COLO668 (cell line): Measurements from ENCODE around the gene ANK3.
A peak's percentile ranks its signal among the peaks of the same experiment; 100 is the strongest.
"Not testable (repeated sequence)": the region's sequence is repeated elsewhere in the genome, so short reads cannot be mapped to it uniquely, and the experiment has no call there.

Experiments
- DNase-seq: peaks from one replicate; lab custom pipeline; 2025; ENCODE audit not compliant: unreplicated experiment; lab: John Stamatoyannopoulos, UW

ANK3 gene

DNA sequence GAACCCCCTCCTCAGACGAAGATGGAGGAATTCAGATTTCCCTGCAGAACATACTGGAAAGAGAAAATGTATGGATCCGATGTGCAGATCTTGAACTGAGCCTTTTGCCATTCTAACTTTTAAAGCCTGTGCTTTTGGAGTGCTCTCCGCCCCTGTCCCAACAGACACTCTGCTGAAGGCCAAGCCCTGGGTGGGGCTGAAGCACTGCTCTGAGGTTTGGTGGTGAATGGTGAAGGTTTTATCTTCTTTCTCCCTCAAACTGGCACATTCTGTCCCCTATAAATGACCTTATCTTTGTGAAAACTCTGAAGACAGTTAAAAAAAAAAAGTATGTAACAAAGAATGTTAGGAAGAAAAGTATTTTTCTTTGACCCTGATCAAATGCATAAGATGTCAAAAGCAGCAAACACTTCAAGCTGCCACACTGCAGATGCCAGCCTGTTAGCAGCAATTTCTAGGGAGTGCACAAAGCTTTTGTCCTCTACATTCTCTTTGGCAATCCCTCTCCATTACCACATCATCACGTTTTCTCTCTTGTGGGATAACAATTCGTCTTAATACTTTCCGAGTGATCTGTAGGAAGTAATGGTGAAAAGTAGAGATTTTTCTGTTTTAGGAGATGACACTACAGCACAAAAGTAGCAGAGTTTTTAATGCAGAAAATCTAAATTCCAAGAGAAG is 346.0 kb downstream of the ANK3 start:
- DNase-seq = no peak

DNA sequence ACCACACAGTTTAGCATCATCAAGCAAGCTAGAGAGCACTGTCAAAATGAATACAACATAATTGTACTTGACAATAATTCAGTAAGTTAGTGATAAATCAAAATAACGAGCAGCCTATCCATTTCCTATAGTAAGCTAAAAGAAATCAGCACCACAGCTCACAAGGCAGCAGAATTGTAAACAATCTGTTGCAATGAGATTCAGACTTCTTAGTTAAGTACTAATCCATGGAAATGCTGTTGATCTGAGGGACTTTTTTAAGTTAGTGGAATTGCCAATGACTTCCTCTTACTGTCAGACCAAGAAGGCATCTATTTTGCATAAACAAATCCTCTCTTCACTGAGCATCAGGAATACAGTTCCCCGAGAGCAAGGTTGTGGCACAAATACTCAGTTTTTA is 346.8 kb downstream of the ANK3 start:
- no peak for DNase-seq

DNA sequence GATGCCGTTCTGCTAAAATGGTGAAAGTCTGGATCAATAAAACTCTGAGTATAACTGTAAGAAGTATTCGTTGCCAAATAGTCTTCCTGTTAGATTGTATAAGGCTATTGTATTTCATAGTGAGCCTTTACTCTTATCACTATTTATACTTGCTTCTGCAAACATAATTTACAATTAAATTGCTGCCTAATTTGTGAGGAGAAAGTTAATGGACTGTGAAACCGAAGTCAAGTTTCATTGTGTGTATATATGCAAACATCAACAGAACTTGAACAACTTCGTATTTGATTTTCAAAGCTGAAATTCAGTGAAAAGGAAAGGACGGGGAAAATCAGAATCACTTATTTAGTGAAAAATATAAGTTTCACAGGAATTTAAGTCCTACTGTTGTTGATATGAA is 347.4 kb downstream of the ANK3 start:
- no peak for DNase-seq

DNA sequence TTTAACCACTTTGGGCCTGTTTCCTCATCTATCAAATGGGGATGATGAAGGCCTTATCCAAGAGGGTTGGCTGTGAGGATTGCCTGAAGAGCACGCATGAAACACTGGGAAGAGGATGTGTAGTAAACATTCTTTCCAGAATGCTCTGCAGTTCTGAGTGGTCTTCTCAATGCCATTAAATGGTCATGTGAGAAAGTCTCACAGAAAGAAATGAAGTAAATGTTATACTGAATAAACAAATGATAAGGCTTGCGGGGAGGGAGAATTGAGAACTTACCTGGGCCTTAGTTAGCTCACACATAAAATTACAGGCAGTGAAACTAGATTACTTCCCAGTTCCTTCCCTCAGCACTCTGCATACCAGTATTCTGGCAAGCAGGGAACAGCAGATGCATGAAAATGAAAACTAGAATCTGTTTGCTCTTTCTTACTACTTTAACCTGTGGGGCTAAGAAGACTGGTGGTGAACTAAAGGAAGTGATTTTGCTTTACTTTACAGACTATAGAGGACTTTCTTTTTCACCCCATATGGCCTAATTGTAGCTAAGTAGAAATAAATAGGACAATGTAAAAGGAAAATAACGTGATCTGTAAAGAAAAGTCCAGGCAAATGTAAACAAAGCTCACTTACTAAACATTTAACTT is 348.1 kb downstream of the ANK3 start:
- no peak for DNase-seq

DNA sequence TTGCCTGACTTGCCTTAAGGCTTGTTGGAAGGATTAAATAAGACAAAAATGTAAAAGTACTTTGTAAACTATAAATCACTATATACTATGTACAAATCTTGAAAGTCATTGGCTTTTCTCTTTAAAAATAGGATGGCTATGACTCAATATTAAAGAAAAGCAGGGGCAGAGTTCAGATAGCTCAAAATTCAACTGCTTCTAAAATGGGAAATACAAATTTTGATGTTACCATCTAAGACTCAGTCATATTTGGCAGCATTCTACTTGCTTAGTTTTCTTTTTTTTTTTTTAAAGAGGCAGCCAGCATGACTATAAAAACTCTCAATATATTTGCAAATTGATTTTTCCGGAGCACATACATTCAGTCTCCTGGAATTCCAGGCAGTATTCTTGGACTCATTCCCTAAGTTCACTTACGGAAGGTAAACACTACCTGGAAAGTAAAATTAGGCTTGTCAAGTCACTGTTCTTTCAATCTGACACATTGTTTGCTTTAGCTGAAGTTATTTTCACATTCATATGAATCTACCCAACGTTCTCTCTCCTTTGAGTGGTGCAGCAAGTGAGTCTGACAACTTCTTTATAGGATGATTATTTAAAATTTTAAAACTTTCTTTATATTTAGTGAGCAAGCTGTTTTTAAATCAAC is 349.5 kb downstream of the ANK3 start:
- DNase-seq = no peak

DNA sequence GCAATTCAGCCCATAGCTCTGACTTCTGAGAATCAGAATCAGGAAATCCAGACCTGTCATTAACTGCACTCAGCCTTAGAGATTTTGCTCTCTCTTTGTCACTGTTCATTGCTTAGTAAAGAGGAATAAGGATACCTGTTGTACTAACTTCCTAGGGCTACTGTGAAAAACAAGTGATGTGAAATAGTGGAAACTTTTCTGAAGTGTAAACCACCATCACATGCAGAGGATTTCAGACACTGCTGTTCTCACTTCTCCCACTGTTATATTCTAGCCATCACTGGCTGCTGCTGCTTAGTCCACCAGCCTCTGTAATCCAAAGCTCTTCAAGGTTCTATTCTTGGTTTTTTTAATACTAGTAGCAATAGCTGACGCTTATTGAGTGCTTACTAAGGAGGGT is 353.7 kb downstream of the ANK3 start:
- no peak for DNase-seq

DNA sequence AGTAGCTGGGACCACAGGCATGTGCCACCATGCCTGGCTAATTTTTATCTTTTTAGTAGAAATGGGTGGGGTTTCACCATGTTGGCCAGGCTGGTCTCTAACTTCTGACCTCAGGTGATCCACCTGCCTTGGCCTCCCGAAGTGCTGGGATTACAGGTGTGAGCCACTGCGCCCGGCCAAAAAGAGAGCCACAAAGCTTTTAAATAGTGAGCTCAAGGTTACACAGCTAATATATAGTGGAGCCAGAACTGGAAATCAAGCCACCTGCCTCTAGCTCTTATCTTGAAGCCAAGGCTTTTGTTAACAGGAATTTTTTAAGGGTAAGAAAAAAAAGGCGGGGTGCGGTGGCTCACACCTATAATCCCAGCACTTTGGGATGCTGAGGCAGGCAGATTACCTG is 354.3 kb downstream of the ANK3 start:
- not testable (repeated sequence) for DNase-seq

DNA sequence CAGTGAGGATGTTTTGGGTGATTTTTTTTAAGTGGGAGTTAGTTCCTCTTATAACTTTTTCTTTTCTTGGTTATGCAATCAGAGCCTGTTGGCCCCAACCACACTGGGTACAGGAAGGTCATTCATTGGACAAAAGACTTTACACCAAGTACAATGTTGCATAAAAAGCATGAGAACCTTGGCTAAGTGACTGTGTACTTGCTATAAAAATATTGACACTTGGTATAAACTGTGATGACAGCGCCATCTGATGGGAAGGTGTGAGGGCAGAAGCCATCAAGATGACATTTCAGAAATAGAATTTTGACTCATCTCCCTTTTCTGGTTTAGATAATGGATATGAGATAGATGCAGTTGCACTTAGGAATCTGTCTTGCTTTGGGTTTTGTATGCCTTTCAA is 357.0 kb downstream of the ANK3 start:
- DNase-seq = peak; percentile 39

DNA sequence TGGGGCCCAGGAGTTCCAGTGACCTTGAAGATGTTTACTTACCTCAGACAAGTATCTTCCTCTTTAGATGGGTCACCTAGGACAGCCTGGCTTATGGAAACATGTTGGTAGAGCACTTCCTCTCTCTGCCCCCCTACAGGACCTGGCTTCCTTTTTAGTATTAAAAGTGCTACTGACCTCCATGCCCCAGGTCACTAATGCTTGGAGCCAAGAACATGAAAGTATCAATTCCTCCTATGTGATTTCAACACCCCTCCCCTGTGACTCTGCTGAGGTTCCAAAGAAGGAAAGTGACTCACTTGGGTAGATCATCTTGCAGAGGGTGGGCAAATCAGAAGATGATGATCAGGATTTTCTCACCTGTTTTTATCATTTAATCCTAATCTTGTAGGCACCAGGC is 358.0 kb downstream of the ANK3 start:
- DNase-seq = no peak

DNA sequence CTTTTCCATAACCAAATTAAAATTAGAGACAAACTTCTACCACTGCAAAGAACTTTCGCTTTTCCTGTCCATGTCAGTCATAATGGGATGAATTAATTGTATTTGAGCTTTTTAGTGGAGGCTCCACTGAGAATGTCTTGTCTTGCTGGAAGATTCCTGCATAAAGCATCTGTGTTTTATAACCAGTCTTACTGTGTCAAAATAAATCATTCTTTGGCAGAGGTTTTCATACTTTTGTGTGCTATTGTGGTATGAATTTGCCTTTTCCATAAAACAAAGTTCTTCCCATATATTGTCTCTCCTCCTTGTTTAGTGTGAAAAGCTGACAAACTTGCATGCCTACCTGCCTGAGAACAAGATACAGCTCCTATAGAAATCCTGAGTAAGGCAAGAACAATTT is 358.5 kb downstream of the ANK3 start:
- no peak for DNase-seq

DNA sequence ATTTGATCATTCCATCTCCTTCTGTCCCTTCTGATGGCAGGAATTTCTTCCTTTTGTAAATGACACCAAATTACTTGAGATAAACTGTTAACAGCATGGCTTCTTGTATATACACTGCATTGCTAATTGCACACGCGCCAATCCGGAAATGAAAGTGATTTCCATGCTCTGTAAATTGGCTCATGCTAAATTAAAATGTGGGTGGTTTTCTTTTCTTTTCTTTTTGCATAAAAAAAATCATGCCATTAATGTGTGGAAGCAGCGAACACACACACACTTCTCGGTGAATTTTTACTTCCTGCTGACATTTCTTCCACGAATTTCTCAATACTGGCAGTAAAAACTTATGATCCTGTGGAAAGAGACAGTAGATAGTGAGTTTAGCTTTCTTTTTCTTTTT is 360.2 kb downstream of the ANK3 start:
- no peak for DNase-seq

DNA sequence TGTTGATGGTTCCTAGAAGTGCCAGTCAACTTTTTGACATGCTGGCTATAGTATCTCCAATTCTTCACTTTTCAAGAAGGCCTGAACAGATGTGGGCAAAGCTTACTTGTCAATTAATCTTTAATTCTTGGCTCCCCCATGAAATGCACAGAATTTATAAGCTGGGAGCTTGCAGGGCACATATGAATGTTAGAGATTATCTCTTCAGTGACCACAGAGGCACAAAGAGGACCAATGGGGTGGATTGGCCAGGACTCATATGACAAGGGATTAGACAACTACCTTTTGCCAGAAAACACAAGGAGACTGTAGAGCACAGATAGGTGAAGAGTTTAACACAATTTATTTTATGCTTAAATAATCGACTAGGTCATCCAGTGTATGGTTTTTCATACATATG is 361.6 kb downstream of the ANK3 start:
- no peak for DNase-seq

DNA sequence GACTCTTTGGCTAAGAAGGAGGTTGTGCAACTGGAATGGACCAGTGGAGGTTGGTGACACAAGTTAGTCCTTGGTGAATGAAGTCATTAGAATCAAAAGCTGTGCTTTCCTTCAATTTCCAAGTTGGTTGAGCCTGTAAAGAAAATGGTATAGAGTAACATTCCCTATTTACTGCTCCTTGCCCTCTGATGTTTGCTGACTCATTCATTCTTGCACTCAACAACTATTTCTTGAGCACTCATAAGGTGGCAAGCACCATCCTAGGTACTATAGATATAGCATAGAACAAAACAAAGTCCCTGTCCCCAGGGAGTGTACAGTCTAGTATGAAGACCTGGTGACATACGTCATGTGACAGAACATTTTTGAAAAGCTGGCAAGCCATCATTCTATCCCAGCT is 364.4 kb downstream of the ANK3 start:
- no peak for DNase-seq

DNA sequence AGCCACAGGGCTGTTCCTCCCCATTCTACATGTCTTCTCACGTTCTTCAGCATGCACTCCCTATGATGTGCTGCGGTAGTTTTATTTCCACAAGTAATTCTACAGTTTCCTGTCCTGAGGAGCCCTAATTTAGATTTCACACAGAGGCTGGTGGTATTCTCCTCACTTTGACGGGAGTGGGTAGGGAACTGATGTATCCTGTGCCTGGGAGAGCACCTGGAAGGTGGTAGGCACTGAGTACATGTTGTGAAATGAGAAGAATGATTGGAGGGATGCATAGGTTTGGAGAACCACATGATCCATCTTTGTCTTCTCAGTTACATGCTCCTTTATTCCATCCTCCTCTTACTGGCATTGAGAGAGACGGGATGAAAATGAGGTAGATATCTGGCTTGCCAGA is 365.2 kb downstream of the ANK3 start:
- DNase-seq = no peak

DNA sequence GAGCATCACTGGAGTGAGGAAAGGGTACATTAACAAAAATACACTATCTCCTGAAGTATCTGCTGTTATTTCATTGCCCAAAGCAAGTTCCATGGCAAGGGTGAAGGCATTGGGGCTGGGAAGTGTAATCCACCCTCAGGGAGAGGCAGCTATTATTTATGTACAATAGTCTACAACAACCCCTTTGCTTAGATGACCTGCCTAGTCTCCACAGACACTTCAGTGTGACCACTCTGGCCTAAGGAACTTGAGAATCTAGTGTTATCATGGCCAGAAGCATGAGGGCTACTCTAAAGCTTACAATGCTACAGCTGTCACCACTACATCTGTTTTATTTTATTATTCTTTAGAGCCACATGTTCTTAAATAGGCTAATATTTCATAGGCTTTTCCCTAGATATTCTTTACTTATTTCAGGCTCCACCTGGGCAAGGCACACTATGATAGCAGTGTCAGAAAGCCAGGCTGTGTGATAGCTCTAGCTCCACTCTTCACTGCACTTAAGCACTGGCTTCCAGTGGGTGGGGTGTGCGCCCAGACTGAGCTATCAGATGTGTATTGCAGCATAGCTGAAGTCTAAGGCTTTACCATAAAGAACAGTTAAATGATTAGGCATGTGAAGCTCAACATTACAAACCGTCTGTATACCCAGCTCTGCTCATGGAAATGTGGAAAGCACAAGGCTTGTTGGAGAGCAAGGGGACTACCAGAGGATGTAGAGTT is 366.4 kb downstream of the ANK3 start:
- no peak for DNase-seq

DNA sequence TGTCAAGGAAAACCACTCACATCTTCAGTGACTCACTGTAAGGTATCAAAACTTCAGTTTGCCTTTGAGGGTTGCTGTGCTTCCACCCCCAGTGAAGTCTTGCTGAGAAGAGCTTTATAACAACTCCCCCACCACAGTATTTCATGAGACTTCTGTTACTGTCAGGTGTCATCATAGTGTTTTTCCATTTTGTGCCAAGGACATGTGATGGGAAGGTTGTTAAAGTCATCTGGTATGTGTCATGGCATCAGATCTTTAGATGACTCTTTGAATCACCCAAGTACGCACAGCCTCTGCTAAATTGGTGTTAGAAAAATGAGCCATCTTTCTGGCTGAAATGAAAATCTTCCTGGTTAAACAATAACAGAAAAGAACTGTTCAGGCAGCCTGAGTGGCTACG is 368.3 kb downstream of the ANK3 start:
- DNase-seq = no peak

DNA sequence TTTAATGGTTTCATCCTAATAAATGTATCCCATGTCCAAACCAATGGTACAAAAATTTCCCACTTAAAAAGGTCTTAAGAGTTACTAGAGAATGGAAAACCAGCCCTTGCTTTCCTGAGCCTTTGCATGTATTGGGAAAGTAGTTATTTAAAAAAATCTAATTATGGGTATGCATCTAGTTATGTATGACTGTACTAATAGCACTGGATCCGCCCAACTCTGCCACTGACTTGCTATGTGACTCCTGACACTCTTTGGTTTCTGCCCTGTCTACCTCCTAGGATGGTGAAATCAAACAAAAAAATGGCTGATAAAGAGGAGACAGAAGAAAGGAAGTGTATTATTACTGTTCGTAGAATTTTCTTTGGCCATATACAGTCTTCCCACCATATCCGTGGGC is 372.9 kb downstream of the ANK3 start:
- no peak for DNase-seq

DNA sequence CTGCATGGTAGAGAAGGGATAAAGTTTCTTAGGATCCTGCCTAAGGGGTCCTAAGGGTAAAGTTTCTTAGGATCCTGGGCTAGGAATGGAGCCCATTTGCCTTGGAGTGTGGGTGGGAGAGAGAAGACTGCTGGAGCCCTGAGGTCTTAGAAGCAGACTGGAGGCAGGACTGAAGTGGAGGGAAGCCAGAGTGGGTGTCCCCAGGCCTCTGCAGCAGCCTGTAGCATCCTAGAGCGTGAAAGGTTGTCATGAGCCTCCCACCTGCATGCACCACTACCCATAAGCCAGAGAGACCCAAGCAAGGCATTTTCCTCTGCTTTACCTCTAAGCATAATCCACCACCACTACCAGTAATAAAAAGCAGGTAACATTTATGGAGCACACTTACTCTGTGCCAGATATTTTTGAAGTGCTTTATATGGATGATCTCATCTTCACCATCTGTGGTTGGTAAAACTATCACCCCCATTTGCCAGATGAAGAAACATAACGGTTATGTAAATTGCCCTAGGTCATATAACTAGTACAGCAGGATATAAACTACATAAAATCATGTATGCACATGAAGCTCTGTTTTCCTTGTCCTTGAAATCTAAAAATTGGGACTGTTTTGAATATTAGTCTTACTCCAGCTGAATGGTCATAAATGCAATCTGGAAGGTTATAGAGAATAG is 379.8 kb downstream of the ANK3 start:
- DNase-seq = no peak

DNA sequence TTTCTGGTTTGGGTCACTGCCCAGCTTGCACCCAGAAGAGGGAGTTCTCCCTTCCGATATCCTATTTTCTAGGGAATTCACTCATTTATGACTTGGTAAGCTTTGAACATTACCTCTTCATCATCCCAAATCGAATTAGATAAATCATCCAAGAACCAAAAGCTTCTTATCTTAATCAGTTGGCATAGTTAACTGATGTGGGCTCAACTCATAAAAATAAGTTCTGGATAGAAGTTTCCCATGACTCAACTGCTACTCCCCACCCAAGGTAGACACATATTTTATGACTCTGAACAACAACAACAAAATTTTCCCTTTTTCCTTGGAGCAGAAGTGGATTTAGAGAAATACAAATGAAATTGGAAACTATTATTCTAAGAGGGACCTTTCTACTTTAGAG is 380.4 kb downstream of the ANK3 start:
- DNase-seq = no peak

DNA sequence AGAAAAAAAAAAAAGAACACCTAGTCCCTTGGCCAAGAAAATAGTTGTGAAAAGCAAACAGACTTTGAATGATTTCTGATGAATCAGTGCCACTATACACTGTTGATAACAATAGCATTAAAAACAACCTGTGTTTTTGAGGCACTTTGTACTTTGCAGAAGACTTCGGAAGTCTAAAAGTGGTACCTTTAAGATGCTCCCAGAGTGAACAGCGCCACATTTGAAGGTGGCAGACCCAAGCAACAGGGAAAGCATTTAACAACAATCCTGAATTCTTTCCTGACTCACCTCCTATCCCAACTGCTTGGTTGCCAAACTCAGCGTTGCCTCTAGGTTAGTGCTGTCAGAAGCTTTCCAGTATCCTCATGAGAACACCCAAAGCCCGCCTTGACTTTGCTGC is 380.9 kb downstream of the ANK3 start:
- no peak for DNase-seq

DNA sequence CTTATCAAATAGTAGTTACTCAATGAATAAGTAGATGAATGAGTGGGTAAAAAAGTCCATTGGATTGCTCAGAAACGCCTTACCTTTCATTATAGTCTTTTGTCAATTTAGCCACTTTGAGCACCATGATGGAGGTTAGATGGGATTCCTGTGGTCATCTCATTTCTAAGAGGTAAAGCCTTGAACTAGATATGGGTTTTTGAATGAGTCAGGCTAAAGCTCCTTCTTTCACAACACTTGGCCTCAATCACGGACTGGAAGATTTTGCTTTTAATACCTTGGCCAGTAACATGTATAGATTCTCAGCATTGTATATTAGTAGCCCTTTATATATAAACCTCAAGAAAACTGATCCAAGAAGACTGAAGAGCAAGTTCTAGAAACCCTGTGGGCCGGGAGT is 383.6 kb downstream of the ANK3 start:
- DNase-seq = no peak
